ENCODE results near the gene TMC3.

The TMC3 gene

GRCh38 chr15:81398456-81398855, 24.4 kb upstream of the TMC3 start:
- no peak for TF ChIP-seq CTCF (IDR thresholded peaks at IDR 0.05; ENCODE audit: low read depth, low read length)
- H3K4me3 ChIP-seq (ENCODE audit: low read depth, low read length), result no peak overlapping the region

- no peak overlapping the region for H3K4me3 ChIP-seq (ENCODE audit: low read depth, low read length)
- no peak for TF ChIP-seq CTCF (IDR thresholded peaks at IDR 0.05; ENCODE audit: low read depth, low read length)
Measured at GRCh38 chr15:81394603-81395002, 20.6 kb upstream of the TMC3 start.

GRCh38 chr15:81391657-81392056, 17.6 kb upstream of the TMC3 start:
- TF ChIP-seq CTCF (IDR thresholded peaks at IDR 0.05; ENCODE audit: low read depth, low read length), result no peak
- H3K4me3 ChIP-seq (ENCODE audit: low read depth, low read length), result no peak overlapping the region

GRCh38 chr15:81388436-81388770, 14.4 kb upstream of the TMC3 start:
- no peak for TF ChIP-seq CTCF (IDR thresholded peaks at IDR 0.05; ENCODE audit: low read depth, low read length)
- no peak overlapping the region for H3K4me3 ChIP-seq (ENCODE audit: low read depth, low read length)

- no peak for TF ChIP-seq CTCF (IDR thresholded peaks at IDR 0.05; ENCODE audit: low read depth, low read length)
- no peak overlapping the region for H3K4me3 ChIP-seq (ENCODE audit: low read depth, low read length)
Measured at GRCh38 chr15:81387621-81388435, 13.8 kb upstream of the TMC3 start.

- TF ChIP-seq CTCF (IDR thresholded peaks at IDR 0.05; ENCODE audit: low read depth, low read length), result no peak
Measured at GRCh38 chr15:81386947-81387346, 12.9 kb upstream of the TMC3 start.

GRCh38 chr15:81385721-81386076, 11.7 kb upstream of the TMC3 start:
- no peak for TF ChIP-seq CTCF (IDR thresholded peaks at IDR 0.05; ENCODE audit: low read depth, low read length)
- H3K4me3 ChIP-seq (ENCODE audit: low read depth, low read length), result no peak overlapping the region

More at GRCh38 chr15:81386947-81387346, 12.9 kb upstream of the TMC3 start:
- no peak overlapping the region for H3K4me3 ChIP-seq (ENCODE audit: low read depth, low read length)
